Kidney (tissue), 14 donors: ENCODE measurements around the gene CCDC188. TPM values are rescaled to one million over a fixed set of nuclear protein-coding genes. Genes with fewer than 3 reads are reported as not detected.

ENCODE experiments used
- DNase-seq, 5 donors: peaks; one replicate each; pipeline ENCODE4 v3.0.0-alpha.2; 2013 to 2020
- FAIRE-seq: peaks from 2 replicates; lab custom pipeline; 2012; peaks lifted over from hg19 to GRCh38; lab: Jason Lieb, UNC
- H3K27ac ChIP-seq, 2 donors: one replicate each; pipeline ENCODE4 v1.7.0; 2013; ENCODE audit warnings: low read depth in 2 of 2, low read length in 2 of 2, inconsistent platforms in 1 of 2
- H3K27me3 ChIP-seq: one replicate; pipeline ENCODE4 v1.7.1; 2013; ENCODE audit warnings: low read length, inconsistent platforms; ENCODE audit not compliant: control insufficient read depth, insufficient read depth
- H3K36me3 ChIP-seq, 3 donors: one replicate each; pipeline versions ENCODE4 v1.7.0 to v1.7.1; 2013; ENCODE audit warnings: low read length in 3 of 3, control low read depth in 1 of 3, inconsistent platforms in 1 of 3; ENCODE audit not compliant: insufficient read depth in 3 of 3, control insufficient read depth in 2 of 3
- H3K4me1 ChIP-seq, 3 donors: one replicate each; pipeline versions ENCODE4 v1.7.0 to v1.7.1; 2013; ENCODE audit warnings: low read length in 3 of 3, inconsistent platforms in 1 of 3, low read depth in 1 of 3; ENCODE audit not compliant: control insufficient read depth in 2 of 3, insufficient read depth in 2 of 3
- H3K4me3 ChIP-seq, 3 donors: one replicate each; pipeline versions ENCODE4 v1.7.0 to v1.8.1; 2013; ENCODE audit warnings: low read length in 3 of 3, control low read depth in 1 of 3, inconsistent platforms in 1 of 3
- H3K9ac ChIP-seq, 3 donors: one replicate each; pipeline versions ENCODE4 v1.7.0 to v1.7.1; 2013; ENCODE audit warnings: low read length in 3 of 3, control low read depth in 1 of 3, inconsistent platforms in 1 of 3
- H3K9me3 ChIP-seq, 3 donors: one replicate each; pipeline versions ENCODE4 v1.7.0 to v1.7.1; 2013; ENCODE audit warnings: low read length in 3 of 3, control low read depth in 1 of 3, inconsistent platforms in 1 of 3; ENCODE audit not compliant: control insufficient read depth in 2 of 3, insufficient read depth in 1 of 3
- intact Hi-C: fragments of 100-400 bp; cut with DNase I; formaldehyde crosslinking; loops from one replicate; pipeline ENCODE4 v1.11.1; 2022
- polyA plus RNA-seq: library from polyadenylated mRNA; stranded (reverse); fragments of 350-450 nt; fragmentation: Illumina TruSeq; extraction: RNeasy Lipid Tissue Mini Kit (QIAGEN cat#74804); gene quantifications from one replicate; pipeline ENCODE4 v1.2.3, GENCODE V29; 2014; ENCODE audit warnings: low read depth, low replicate concordance; ENCODE audit not compliant: insufficient read depth
- total RNA-seq: library from RNA; stranded (reverse); fragmentation: NEBNext Ultra II Directional; extraction: Animal tissue kit (Norgen Biotek cat#: 25700); gene quantifications from one replicate; pipeline ENCODE4 v1.2.1, GENCODE V29; 2021
- TF ChIP-seq, protein P1 (sequence below): IDR thresholded peaks from 3 replicates; pipeline ENCODE4 v1.5.1; 2012; ENCODE audit warnings: mild to moderate bottlenecking, moderate library complexity, borderline replicate concordance; ENCODE audit not compliant: insufficient read depth; ENCODE audit errors: extremely low read depth
- donor health status: control.
- donor health status: control.
- donor health status: control.
- donor health status: control.
- donor health status: control.
- donor health status: DM: yes; HTN: yes; CAD: no.
- donor health status: Normal renal cell carcinoma (clear cell type).

Gene CCDC188
- total and polyA plus RNA-seq, 2 donors from 2014 or later, result 0.54 to 2.8 TPM

DNA sequence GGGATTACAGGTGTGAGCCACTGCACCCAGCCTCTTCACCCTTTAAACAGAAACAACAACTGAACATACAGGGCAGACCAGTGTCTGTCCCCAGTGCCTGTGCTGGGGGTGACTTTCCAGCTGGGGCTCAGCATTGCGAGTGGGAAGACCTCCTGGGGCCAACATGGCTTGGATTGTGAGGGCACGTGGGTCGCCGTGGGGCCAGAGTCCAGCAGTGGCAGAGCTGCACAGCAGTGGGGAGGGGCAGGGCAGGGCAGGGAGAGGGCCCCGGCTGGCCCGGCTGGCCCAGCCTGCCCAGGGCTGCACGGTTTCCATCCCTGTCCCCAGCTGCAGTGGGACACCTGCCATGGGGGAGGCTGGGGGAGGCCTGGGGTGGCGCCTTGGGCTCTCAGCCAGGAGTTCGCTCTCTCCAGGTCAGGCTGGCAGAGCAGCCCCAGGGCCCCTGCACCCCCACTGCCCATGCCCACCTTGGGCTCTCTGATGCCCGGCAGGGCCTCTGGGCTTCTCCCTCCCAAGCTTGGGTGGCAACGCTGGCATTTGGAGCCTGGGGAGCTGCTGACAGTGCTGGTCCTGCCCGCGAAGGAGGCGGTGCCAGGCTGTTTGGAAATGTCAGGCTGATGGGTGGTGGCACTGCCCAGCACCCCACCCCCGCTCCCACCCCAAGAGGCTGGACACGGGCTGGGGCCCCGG, 30.5 kb upstream of the CCDC188 start:
- DNase-seq, result no peak
- no peaks in the 10 kb centered on the region for H3K9me3 ChIP-seq
- H3K4me3 ChIP-seq, result no peak overlapping the region
- no peak for FAIRE-seq
- H3K4me1 ChIP-seq, result no peaks in the 10 kb centered on the region
- H3K9ac ChIP-seq, result no peak overlapping the region
- no peak overlapping the region for H3K27ac ChIP-seq
- no peaks in the 10 kb centered on the region for H3K27me3 ChIP-seq
- no peaks in the 10 kb centered on the region for H3K36me3 ChIP-seq
- intact Hi-C loops, result no loop called here
- TF ChIP-seq, protein P1, sequence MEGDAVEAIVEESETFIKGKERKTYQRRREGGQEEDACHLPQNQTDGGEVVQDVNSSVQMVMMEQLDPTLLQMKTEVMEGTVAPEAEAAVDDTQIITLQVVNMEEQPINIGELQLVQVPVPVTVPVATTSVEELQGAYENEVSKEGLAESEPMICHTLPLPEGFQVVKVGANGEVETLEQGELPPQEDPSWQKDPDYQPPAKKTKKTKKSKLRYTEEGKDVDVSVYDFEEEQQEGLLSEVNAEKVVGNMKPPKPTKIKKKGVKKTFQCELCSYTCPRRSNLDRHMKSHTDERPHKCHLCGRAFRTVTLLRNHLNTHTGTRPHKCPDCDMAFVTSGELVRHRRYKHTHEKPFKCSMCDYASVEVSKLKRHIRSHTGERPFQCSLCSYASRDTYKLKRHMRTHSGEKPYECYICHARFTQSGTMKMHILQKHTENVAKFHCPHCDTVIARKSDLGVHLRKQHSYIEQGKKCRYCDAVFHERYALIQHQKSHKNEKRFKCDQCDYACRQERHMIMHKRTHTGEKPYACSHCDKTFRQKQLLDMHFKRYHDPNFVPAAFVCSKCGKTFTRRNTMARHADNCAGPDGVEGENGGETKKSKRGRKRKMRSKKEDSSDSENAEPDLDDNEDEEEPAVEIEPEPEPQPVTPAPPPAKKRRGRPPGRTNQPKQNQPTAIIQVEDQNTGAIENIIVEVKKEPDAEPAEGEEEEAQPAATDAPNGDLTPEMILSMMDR, result no peak

DNA sequence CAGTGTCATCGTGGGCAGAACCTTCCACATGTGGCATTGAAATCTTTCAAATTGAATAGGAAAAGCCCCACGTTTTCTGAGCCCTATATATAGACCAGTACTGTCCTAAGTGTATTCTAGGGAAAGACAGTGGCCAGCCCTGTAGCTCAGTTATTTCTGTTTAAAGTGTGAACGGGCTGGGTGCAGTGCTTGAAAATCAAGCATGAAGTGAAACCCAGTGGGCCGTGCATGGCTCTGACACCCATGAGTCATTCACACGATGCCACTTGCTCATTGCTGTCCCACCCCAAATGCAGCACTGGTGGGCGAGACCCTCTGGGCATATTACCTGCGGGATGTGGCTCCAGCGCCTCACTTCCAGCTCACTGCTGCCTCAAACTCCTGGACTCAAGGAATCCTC, 29.8 kb upstream of the CCDC188 start:
- FAIRE-seq (no peak), DNase-seq (no peak)
- intact Hi-C loops, result no loop called here
- Histone ChIP-seq H3K4me1 (no peaks in the 10 kb centered on the region), H3K27me3 (no peaks in the 10 kb centered on the region), H3K27ac (no peak overlapping the region), H3K4me3 (no peak overlapping the region), H3K9ac (no peak overlapping the region), H3K9me3 (no peaks in the 10 kb centered on the region), H3K36me3 (no peaks in the 10 kb centered on the region)
- TF ChIP-seq, protein P1, result no peak

DNA sequence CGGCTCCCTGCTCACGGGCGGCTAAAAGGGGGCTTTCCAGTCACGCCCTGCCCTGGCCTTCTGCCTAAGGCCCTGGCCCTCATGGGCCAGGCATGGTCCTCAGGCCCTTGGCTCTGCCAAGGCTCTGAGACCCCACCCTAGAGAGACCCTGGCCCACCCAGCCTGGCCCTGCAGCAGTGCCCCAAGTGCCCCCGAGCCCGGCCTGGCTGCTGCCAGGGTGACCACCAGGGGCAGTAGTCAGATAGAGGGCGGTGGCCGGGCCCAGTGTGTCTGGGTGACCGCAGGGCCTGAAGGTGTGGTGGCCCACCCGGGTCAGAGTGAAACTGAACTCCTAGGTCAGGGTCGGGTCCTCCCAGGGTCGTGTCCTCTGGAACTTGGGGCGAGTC, 29.4 kb upstream of the CCDC188 start:
- FAIRE-seq (no peak), DNase-seq (no peak)
- Histone ChIP-seq H3K4me1 (no peaks in the 10 kb centered on the region), H3K4me3 (no peak overlapping the region), H3K9ac (no peak overlapping the region), H3K27me3 (no peaks in the 10 kb centered on the region), H3K27ac (no peak overlapping the region), H3K9me3 (no peaks in the 10 kb centered on the region), H3K36me3 (no peaks in the 10 kb centered on the region)
- TF ChIP-seq, protein P1, result no peak
- intact Hi-C loops, result no loop called here
